A549 (cell line): ENCODE measurements around the gene SSR1.

Experiments used
- CHD2 ChIP-seq: fragments of 150-350 bp; IDR thresholded peaks from 2 replicates; pipeline ENCODE4 v1.6.1; 2014; ENCODE audit warnings: low read length; ENCODE audit not compliant: partially characterized antibody
- CTCF ChIP-seq: fragments of >200 bp; sonication (Bioruptor Twin); formaldehyde crosslinking; IDR thresholded peaks from 3 replicates; pipeline ENCODE4 v1.5.1; 2016
- JUNB ChIP-seq: fragments of >200 bp; sonication (Bioruptor Twin); formaldehyde crosslinking; IDR thresholded peaks from 2 replicates; pipeline ENCODE4 v1.6.1; 2016
- MAZ ChIP-seq: fragments of 150-350 bp; IDR thresholded peaks from 2 replicates; pipeline ENCODE4 v1.6.1; 2014; ENCODE audit warnings: antibody characterized with exemption, low read depth, low read length, borderline replicate concordance
- NFE2L2 ChIP-seq: fragments of 150-350 bp; conservative IDR thresholded peaks from 2 replicates; pipeline ENCODE4 v1.6.1; 2014; ENCODE audit warnings: low read length
- RAD21 ChIP-seq, 2 experiments: fragments of >200 bp in 1 of 2; sonication (Bioruptor Twin) in 1 of 2; formaldehyde crosslinking in 1 of 2; IDR thresholded peaks in 1 of 2; conservative IDR thresholded peaks in 1 of 2; 2 replicates in 1 of 2; 3 replicates in 1 of 2; pipeline ENCODE4 v1.6.1; 2012 to 2018; ENCODE audit warnings: inconsistent platforms in 1 of 2
- SMC3 ChIP-seq: fragments of >200 bp; sonication (Bioruptor Twin); formaldehyde crosslinking; IDR thresholded peaks from 3 replicates; pipeline ENCODE4 v1.6.1; 2018; ENCODE audit warnings: inconsistent platforms
- ZFP36 ChIP-seq: fragments of 450-650 bp; IDR thresholded peaks from 2 replicates; pipeline ENCODE4 v1.6.1; 2014; ENCODE audit warnings: borderline replicate concordance; ENCODE audit not compliant: partially characterized antibody

GRCh38 chr6:7262746-7263518, 50.1 kb downstream of the SSR1 start:
- TF ChIP-seq CTCF (no peak), CHD2 (no peak), ZFP36 (no peak), RAD21 (conservative IDR thresholded peaks at IDR 0.05 in 1 of 2, IDR thresholded peaks at IDR 0.05 in 1 of 2) (no peak), JUNB (no peak), SMC3 (no peak), MAZ (no peak), NFE2L2 (no peak)
